Erythroblast (primary cell): Measurements from ENCODE around the gene RAB3IP.

Source experiments
- GATA1 ChIP-seq: IDR thresholded peaks from 2 replicates; pipeline ENCODE4 v1.6.1; 2011; ENCODE audit warnings: low read depth, mild to moderate bottlenecking, control low read depth, low read length, moderate library complexity
- POLR2A ChIP-seq: IDR thresholded peaks from 2 replicates; pipeline ENCODE4 v1.6.1; 2011; ENCODE audit warnings: mild to moderate bottlenecking, low read length

GRCh38 chr12:69837191-69837590 is 98.5 kb downstream of the RAB3IP start:
- TF ChIP-seq POLR2A, result no peak
- TF ChIP-seq GATA1, result no peak
